HG02938 (cell line): ENCODE results near the gene DCXR.

Experiments
- ATAC-seq: cut with Tn5 transposase; IDR thresholded peaks from one replicate; pipeline ENCODE4 v1.9.1; 2021; ENCODE audit warnings: mild to moderate bottlenecking, moderate library complexity; ENCODE audit not compliant: unreplicated experiment

DCXR gene

DNA sequence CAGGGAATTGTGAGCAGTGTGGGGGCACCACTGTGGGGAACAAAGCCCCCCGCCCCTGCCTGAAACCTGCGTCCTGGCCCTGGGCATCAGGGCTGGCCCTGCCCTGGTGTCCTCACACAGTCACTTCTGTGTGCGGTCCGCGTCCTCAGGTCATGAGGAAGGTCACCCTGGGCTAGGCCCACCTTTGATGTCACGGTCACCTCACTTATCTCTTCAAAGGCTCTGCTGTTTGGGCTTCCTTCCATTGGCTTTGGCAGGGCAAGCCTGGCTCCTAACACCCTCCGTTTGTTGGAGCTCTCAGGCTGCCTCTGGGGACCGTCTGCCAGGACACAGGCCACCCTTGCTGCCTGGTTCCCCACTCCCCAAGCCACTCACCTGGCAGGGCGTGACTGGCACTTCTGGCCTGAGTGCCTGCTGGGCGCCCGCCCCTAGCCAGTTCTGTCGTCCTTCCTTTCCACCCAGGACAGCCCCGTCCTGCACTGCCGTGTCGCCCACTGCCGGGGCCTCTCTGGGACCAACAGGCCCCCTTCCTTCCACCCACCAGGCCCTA, 23.6 kb downstream of the DCXR start:
- ATAC-seq = no peak

GRCh38 chr17:82013341-82013740, 24.2 kb downstream of the DCXR start:
- ATAC-seq = no peak

DNA sequence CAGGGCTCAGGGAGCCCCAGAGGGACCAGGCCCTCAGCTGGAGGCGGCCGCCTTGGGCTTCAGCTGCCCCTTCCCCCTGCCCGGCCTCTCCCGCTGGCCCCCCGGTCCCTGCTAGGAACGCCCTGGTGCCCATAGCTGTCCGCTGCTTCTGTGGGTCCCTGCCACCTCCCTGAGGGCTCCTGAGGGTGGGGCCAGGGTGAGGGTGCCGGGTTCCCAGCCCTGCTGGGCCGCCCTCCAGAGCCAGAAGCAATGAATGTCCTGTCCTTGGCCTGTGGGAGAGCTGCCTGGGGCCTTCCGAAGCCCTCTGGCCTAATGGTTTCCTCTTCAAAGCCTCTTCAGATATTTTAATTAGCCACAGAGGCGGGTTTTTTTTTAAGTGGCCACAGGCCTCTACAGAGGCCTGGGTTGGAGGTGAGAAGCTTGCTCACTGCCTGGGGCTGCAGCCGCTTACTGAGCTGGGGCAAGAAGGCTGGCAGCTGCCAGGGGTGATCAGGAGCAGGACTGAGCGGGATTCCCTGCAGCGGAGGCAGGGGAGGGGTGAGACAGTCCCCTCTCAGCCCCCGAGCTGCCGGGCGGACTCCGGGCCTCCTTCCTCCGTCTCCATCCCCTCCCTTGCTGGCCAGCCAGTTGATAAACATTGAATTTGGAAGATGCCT, 24.7 kb downstream of the DCXR start:
- ATAC-seq = no peak

DNA sequence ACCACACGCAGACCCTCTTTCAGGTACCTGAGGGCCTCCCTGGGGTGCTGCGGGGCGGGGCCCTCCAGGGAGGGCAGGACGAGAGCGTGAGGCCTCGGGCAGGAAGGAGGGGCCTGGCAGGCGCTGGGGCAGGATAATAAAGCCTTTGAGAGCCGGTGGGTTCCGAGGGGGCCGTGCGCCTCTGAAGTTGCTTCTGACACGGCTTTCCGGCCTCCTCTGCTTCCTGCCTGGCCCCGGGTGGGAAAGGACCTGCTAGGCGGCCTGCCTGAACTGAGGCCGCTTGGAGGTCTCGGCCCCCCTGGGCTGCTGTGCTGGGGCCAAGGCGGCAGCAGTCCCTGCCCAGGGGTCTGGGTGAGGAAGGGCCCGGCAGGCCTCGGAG, 25.2 kb downstream of the DCXR start:
- no peak for ATAC-seq

DNA sequence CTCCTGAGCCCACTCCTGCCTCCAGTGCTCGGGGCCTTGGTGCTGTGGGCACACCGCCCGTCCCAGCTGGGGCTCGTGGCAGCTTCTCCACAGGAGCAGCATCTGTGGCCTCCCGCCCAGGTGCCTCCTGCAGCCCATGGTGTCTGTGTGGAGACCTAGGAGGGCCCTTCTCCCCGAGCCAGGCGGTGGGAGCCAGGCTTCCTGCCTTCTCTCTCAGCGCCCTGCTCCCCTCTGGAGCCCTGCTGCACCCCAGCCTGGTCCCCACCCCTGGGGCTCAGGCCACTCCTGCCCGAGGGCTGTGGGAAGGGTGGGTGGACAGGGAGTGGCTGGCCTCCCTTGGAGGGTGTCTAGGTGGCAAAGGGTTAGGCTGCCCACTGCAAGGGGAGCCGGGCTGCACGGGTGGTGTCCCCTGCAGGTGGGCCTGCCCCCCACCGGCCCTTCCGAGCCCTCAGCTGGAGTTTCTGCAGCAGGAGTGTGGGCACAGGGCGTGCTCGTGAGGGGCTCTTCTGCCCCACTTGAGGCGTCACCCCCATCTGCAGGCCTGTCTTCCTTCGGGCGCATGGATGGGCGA, 25.8 kb downstream of the DCXR start:
- ATAC-seq = no peak

- no peak for ATAC-seq
These were observed 26.6 kb downstream of the DCXR start for GRCh38 chr17:82010575-82011525.

GRCh38 chr17:82009413-82009812, 28.1 kb downstream of the DCXR start:
- no peak for ATAC-seq

- ATAC-seq = no peak
These were observed 28.5 kb downstream of the DCXR start for GRCh38 chr17:82008941-82009405.

GRCh38 chr17:82008258-82008940, 29.1 kb downstream of the DCXR start:
- ATAC-seq = no peak

DNA sequence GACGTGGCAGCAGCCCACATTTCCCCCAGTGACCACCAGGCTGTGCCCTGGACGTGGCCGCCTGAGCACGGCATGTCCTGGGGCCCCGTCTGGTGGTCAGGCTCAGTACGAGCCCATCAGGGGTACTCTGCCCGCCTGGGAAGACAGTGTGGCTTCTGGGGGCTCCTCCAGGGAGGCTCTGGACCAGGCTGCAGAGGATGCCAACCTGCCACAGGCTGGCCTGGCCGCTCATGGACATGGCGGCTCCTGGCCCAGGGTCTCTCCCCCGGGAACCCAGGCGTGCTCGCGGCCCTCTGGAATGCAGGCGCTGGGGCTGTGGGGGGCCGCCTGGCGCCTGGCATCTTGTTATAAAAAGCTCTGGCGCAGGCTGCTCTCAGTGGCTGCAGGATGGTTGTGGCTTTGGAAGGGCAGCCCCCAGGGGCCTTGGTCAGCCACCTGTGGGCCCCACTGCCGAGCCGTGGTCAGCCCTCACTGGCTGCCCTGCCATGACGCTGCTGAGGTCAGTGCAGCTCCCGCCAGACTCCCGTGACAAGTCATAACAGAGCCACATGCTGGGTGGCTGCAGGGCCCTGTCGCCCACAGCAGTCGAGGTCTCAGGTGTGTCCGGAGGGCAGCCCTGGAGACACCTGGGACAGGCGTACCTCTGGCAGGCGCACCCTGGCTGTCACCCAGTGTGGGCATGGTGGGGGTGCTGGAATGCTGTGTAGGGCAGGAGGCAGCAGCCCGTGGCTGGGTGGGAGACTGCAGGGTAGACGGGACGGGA, 29.8 kb downstream of the DCXR start:
- ATAC-seq = no peak

- no peak for ATAC-seq
These were observed 30.3 kb downstream of the DCXR start for GRCh38 chr17:82007228-82007494.

DNA sequence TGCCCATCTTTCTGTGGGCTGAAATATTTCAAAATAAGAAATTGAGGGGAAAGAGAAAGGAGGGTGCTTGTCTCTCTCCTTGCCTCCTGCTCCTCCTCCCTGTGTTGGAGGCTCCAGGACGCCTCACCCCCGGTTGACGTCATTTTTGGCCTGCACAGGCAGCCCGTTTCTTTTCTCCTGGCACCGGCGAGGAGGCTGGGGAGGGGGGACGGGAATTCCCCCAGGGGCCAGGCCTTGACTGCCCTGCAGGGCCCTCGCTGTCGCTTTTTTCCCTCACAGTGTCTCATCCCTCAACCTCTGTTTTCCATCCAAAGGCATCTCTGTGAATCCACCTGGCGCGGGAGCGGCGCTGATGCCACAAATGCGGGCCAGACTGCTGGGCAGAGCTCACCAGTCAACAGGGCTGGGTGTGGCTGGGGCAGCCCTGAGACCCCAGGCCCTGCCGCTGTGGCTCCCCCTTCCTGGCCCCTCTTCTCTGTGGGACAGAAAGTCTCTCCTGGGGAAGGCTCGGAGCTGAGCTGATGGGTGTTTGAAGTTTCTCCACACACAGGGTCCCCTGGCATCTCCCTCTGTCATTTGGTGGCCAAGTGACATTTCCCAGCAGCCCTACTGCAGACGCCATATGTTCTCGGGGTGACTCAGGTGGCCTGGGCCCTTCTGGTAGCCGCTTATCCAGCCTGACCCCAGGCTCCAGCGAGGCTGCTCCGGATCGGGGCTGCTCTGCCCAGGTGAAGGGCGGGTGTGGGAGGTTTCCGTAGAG, 30.8 kb downstream of the DCXR start:
- ATAC-seq = no peak

DNA sequence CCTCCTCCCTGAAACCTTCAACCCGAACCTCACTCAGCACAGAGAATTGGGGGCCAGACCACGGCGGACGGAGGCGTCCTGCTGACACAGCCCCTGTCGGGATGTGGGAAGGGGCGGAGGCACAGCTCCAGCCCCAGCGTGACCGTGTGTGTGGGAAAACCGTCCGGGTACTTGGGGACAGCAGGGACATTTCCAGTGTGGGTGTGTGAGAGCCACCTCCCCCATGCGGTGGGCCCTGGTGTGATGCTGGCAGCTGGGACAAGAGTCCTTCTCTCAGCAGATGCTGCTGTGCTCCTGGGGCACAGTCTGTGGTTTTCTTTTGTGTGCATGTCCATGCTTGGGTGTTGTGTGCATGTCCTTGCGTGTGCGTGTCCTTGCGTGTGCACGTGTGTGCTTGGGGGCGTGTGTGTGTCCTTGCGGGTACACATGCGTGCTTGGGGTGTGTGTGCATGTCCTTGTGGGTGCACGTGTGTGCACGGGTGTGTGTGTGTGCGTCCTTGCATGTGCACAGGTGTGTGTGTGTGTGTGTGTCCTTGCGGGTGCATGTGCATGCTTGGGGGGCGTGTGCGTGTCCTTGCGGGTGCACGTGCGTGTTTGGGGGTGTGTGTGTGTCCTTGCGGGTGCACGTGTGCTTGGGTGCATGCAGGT, 31.7 kb downstream of the DCXR start:
- ATAC-seq = no peak

GRCh38 chr17:82004517-82005455, 32.7 kb downstream of the DCXR start:
- no peak for ATAC-seq

GRCh38 chr17:82003411-82004381, 33.8 kb downstream of the DCXR start:
- ATAC-seq = no peak

- no peak for ATAC-seq
These were observed 35.9 kb downstream of the DCXR start for GRCh38 chr17:82001571-82002056.
